GM12878 (cell line): Measurements from ENCODE around the gene COX6A2. TPM values are rescaled to one million over a fixed set of nuclear protein-coding genes. Genes with fewer than 3 reads are reported as not detected.

Experiments
- ATAC-seq: fragments of 200-7000 bp; cut with Tn5 transposase; 3 replicates; pipeline ENCODE4 v1.9.1; 2020; ENCODE audit warnings: mild to moderate bottlenecking, moderate library complexity
- BruUV-seq: library from RNA; stranded (reverse); fragments of 400-500 nt; replicated peaks from 2 replicates; lab custom pipeline; 2021; lab: Mats Ljungman, UMichigan
- CTCF ChIA-PET: fragments of 300-600 bp; sonication (Branson Sonifier 250); formaldehyde crosslinking; extraction: SDS; loops from one replicate; lab custom pipeline; 2021; ENCODE audit warnings: inconsistent platforms; lab: Yijun Ruan, JAX
- POLR2A ChIA-PET: fragments of 350-600 bp; formaldehyde crosslinking; extraction: SDS; loops from one replicate; lab custom pipeline; 2021; ENCODE audit warnings: inconsistent platforms; lab: Charles Lee
- RAD21 ChIA-PET: fragments of 300-600 bp; sonication (Branson Sonifier 250); formaldehyde crosslinking; loops from one replicate; lab custom pipeline; 2023; ENCODE audit warnings: antibody characterized with exemption; ENCODE audit not compliant: unreplicated experiment; lab: Charles Lee
- SMC1A ChIA-PET: fragments of 300-600 bp; sonication (Branson Sonifier 250); formaldehyde crosslinking; loops from one replicate; lab custom pipeline; 2023; ENCODE audit not compliant: unreplicated experiment, uncharacterized antibody; lab: Charles Lee
- DNase-seq: peaks from one replicate; pipeline ENCODE4 v3.0.0-alpha.2; 2011; ENCODE audit warnings: low read depth, low spot score
- FAIRE-seq: peaks from 3 replicates; lab custom pipeline; 2011; peaks lifted over from hg19 to GRCh38; lab: Jason Lieb, UNC
- H2AFZ ChIP-seq: 2 replicates; pipeline ENCODE4 v1.6.0; 2011; ENCODE audit warnings: low read depth, low read length, control low read depth; ENCODE audit not compliant: control insufficient read depth
- H3K27ac ChIP-seq: 2 replicates; pipeline ENCODE4 v1.5.1; 2011; ENCODE audit warnings: control low read depth; ENCODE audit not compliant: control insufficient read depth, insufficient read depth
- H3K27me3 ChIP-seq, 2 experiments: replicated peaks in 1 of 2; 2 replicates each; pipeline versions ENCODE4 v1.6.0 to v1.6.1; 2011; ENCODE audit warnings: low read length in 1 of 2; ENCODE audit not compliant: control insufficient read depth in 2 of 2, insufficient read depth in 2 of 2
- H3K36me3 ChIP-seq, 2 experiments: 2 replicates each; pipeline ENCODE4 v1.5.1; 2011; ENCODE audit warnings: low read length in 1 of 2; ENCODE audit not compliant: control insufficient read depth in 2 of 2, insufficient read depth in 2 of 2
- H3K4me1 ChIP-seq: 2 replicates; pipeline ENCODE4 v1.6.1; 2011; ENCODE audit warnings: mild to moderate bottlenecking, low read length, moderate library complexity, mixed read lengths; ENCODE audit not compliant: control insufficient read depth, insufficient read depth
- H3K4me2 ChIP-seq: 2 replicates; pipeline ENCODE4 v1.6.0; 2011; ENCODE audit warnings: control low read depth; ENCODE audit not compliant: control insufficient read depth, insufficient read depth
- H3K4me3 ChIP-seq: fragments of 200-600 bp; sonication (generic); 2 replicates; pipeline ENCODE4 v1.5.1; 2016
- H3K79me2 ChIP-seq: 2 replicates; pipeline ENCODE4 v1.6.0; 2011; ENCODE audit warnings: low read length; ENCODE audit not compliant: control insufficient read depth, insufficient read depth
- H3K9ac ChIP-seq: 2 replicates; pipeline ENCODE4 v1.8.0; 2011; ENCODE audit warnings: low read length, control low read depth, mixed read lengths; ENCODE audit not compliant: control insufficient read depth, insufficient read depth
- H3K9me3 ChIP-seq: replicated peaks from 3 replicates; pipeline ENCODE4 v1.5.1; 2011; ENCODE audit warnings: mild to moderate bottlenecking, low read length; ENCODE audit not compliant: control insufficient read depth, insufficient read depth
- H4K20me1 ChIP-seq: 2 replicates; pipeline ENCODE4 v1.6.0; 2011; ENCODE audit not compliant: control insufficient read depth, insufficient read depth
- JUND ChIP-seq: IDR thresholded peaks from 2 replicates; pipeline ENCODE4 v1.6.1; 2012; ENCODE audit warnings: low read depth, mild to moderate bottlenecking, low read length, improper control_type of control experiment, moderate library complexity
- NRF1 ChIP-seq: conservative IDR thresholded peaks from 2 replicates; pipeline ENCODE4 v1.6.1; 2011; ENCODE audit warnings: mild to moderate bottlenecking, low read depth, low read length, improper control_type of control experiment
- RAD21 ChIP-seq: IDR thresholded peaks from 2 replicates; pipeline ENCODE4 v1.6.1; 2011; ENCODE audit warnings: mild to moderate bottlenecking, low read depth, low read length, moderate library complexity; ENCODE audit not compliant: insufficient read depth
- TCF3 ChIP-seq: IDR thresholded peaks from 2 replicates; pipeline ENCODE4 v1.6.1; 2012; ENCODE audit warnings: low read depth, mild to moderate bottlenecking, low read length, borderline replicate concordance; ENCODE audit not compliant: insufficient read depth
- YY1 ChIP-seq: IDR thresholded peaks from 2 replicates; pipeline ENCODE4 v1.6.1; 2011; ENCODE audit warnings: low read depth, mild to moderate bottlenecking, low read length
- WGBS: methylation state at CpG from one replicate; pipeline ENCODE4 v1.1.6; 2016; ENCODE audit warnings: low lambda C conversion rate; ENCODE audit not compliant: insufficient replicate concordance, insufficient coverage; ENCODE audit errors: missing lambda C conversion rate; 5-methylcytosine and 5-hydroxymethylcytosine counted together
- in situ Hi-C: fragments of 300-500 bp; cut with MboI; formaldehyde crosslinking; loops from 9 replicates; pipeline ENCODE4 v1.14.3; 2018; ENCODE audit warnings: mixed read lengths
- intact Hi-C: fragments of 100-400 bp; cut with micrococcal nuclease; formaldehyde crosslinking; loops from one replicate; pipeline ENCODE4 v1.14.2; 2022; ENCODE audit not compliant: unreplicated experiment
- polyA plus RNA-seq, 11 experiments: library from polyadenylated mRNA; depleted of rRNA in 4 of 11; unstranded in 6 of 11; stranded (reverse) in 5 of 11; fragments of >200 nt; fragmentation: Nextera tagmentation in 4 of 11; fragmentation: Illumina TruSeq in 1 of 11; extraction: Ambion mirVana in 4 of 11; extraction: Trizol in 1 of 11; gene quantifications; 1 replicate in 1 of 11; 2 replicates in 10 of 11; pipeline versions ENCODE4 v1.2.1 to v1.2.3, GENCODE V29; 2011 to 2016; ENCODE audit warnings: inconsistent platforms in 2 of 11, missing spikeins in 2 of 11, low read depth in 1 of 11
- total RNA-seq, 4 experiments: library from RNA; depleted of rRNA in 3 of 4; stranded (reverse); fragments of >200 nt in 3 of 4; fragmentation: Illumina TruSeq in 1 of 4; extraction: Trizol in 1 of 4; gene quantifications; 2 replicates each; pipeline versions ENCODE4 v1.2.1 to v1.2.3, GENCODE V29; 2013 to 2021
- TF ChIP-seq, protein P1 (sequence below), 3 experiments: IDR thresholded peaks in 2 of 3; conservative IDR thresholded peaks in 1 of 3; 2 replicates each; pipeline ENCODE4 v1.5.1; 2011; ENCODE audit warnings: low read depth in 3 of 3, low read length in 3 of 3, mild to moderate bottlenecking in 3 of 3, control low read depth in 2 of 3, moderate library complexity in 2 of 3, inconsistent platforms in 1 of 3, mixed read lengths in 1 of 3; ENCODE audit not compliant: control insufficient read depth in 2 of 3, insufficient read depth in 1 of 3; ENCODE audit errors: extremely low read depth in 1 of 3

Gene COX6A2
- total and polyA plus RNA-seq, 10 of the 15 experiments (the other 5 are each of a cell fraction or from before 2014, with no cell fraction given) = not detected

DNA sequence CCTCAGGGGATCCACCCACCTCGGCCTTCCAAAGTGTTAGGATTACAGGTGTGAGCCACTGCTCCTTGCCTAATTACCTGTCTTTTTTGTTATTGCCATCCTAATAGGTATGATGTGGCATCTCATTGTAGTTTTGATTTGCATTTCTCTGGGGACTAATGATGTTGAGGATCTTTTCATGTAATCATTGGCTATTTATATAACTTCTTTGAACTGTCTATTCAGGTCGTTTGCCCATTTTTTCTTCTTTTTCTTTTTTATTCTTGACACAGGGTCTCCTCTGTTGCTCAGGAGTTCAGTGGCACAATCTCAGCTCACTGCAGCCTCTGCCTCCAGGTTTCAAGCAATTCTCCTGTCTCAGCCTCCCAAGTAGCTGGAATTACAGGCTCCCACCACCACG lies 42.5 kb upstream of the COX6A2 start:
- no peak overlapping the region for H2AFZ ChIP-seq
- H3K79me2 ChIP-seq = no peaks in the 10 kb centered on the region
- no peak overlapping the region for H3K4me2 ChIP-seq
- no peak overlapping the region for H3K9ac ChIP-seq
- ChIA-PET POLR2A (no interaction called here), RAD21 (interaction anchor here (0.9 kb wide), 1 partner anchor 398 kb away, joined by 3 read pairs; no protein-coding TSS in a partner anchor), CTCF (interaction anchor here (0.6 to 1.8 kb wide), 4 partner anchors 10 to 389 kb away, joined by 3 to 6 read pairs (median 3); a partner anchor contains a TSS), SMC1A (no interaction called here)
- peaks cover 0 to 5% of the 10 kb centered on the region in 2 experiments; a peak in 1 of 4 replicates for H3K27me3 ChIP-seq
- DNase-seq (no peak), ATAC-seq (no peak), FAIRE-seq (no peak)
- WGBS = 61% methylated on average over 3 of the region's 3 CpGs
- 0 out of 2 replicates have a peak, but pooled peaks cover 4% of the 10 kb centered on the region for H3K4me1 ChIP-seq
- BruUV-seq = no TSS peak
- in situ Hi-C loops (no loop called here), intact Hi-C loops (no loop called here)
- H4K20me1 ChIP-seq = no peaks in the 10 kb centered on the region
- TF ChIP-seq, protein P1, sequence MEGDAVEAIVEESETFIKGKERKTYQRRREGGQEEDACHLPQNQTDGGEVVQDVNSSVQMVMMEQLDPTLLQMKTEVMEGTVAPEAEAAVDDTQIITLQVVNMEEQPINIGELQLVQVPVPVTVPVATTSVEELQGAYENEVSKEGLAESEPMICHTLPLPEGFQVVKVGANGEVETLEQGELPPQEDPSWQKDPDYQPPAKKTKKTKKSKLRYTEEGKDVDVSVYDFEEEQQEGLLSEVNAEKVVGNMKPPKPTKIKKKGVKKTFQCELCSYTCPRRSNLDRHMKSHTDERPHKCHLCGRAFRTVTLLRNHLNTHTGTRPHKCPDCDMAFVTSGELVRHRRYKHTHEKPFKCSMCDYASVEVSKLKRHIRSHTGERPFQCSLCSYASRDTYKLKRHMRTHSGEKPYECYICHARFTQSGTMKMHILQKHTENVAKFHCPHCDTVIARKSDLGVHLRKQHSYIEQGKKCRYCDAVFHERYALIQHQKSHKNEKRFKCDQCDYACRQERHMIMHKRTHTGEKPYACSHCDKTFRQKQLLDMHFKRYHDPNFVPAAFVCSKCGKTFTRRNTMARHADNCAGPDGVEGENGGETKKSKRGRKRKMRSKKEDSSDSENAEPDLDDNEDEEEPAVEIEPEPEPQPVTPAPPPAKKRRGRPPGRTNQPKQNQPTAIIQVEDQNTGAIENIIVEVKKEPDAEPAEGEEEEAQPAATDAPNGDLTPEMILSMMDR (IDR thresholded peaks at IDR 0.05 in 2 of 3, conservative IDR thresholded peaks at IDR 0.05 in 1 of 3; ENCODE audit: control insufficient read depth in 2 of 3, extremely low read depth in 1 of 3, insufficient read depth in 1 of 3, low read depth in 3 of 3, low read length in 3 of 3) = no peak
- no peak for TF ChIP-seq TCF3
- TF ChIP-seq JUND = no peak
- no peak for TF ChIP-seq YY1
- no peak for TF ChIP-seq NRF1
- TF ChIP-seq RAD21 = no peak
- H3K4me3 ChIP-seq = no peak overlapping the region
- no peak overlapping the region for H3K27ac ChIP-seq
- peaks cover 0 to 2% of the 10 kb centered on the region in 2 experiments; a peak in 2 of 4 replicates for H3K36me3 ChIP-seq
- no peaks in the 10 kb centered on the region for H3K9me3 ChIP-seq
